Fibroblast of the aortic adventitia (primary cell): ENCODE results near the gene LDLRAD3. TPM values are rescaled to one million over a fixed set of nuclear protein-coding genes. Genes with fewer than 3 reads are reported as not detected.

ENCODE experiments used
- DNase-seq: peaks from one replicate; pipeline ENCODE4 v3.0.0-alpha.2; 2010; ENCODE audit warnings: low read depth
- H3K4me3 ChIP-seq: 2 replicates; pipeline ENCODE4 v1.5.1; 2011; ENCODE audit warnings: low read depth, mild to moderate bottlenecking, control low read depth, low read length, moderate library complexity
- CTCF ChIP-seq: IDR thresholded peaks from 2 replicates; pipeline ENCODE4 v1.5.1; 2011; ENCODE audit warnings: mild to moderate bottlenecking, low read length, control low read depth, inconsistent platforms; ENCODE audit not compliant: insufficient read depth
- total RNA-seq: library from RNA; depleted of rRNA; stranded (reverse); fragments of >200 nt; gene quantifications from 2 replicates; pipeline ENCODE4 v1.2.3, GENCODE V29; 2012; ENCODE audit warnings: low replicate concordance

Gene LDLRAD3
- 8.6 and 10.8 TPM in 2 replicates for total RNA-seq

GRCh38 chr11:35943713-35944502, at the start of gene LDLRAD3:
Gene LDLRAD3, plus strand, starts transcription at chr11:35944062. Its CDS starts 37 bp downstream, at chr11:35944099.
- no peak for TF ChIP-seq CTCF
- peak within 1 kb of the TSS; percentile 84 for H3K4me3 ChIP-seq
- peak; percentile 75 for DNase-seq

- DNase-seq, result no peak
- no peak overlapping the region for H3K4me3 ChIP-seq
- no peak for TF ChIP-seq CTCF
Observed at GRCh38 chr11:35897019-35897418, 46.8 kb upstream of the LDLRAD3 start.

GRCh38 chr11:35902961-35903360, 40.9 kb upstream of the LDLRAD3 start:
- TF ChIP-seq CTCF, result no peak
- no peak overlapping the region for H3K4me3 ChIP-seq
- DNase-seq, result no peak

GRCh38 chr11:35905646-35906276, 38.1 kb upstream of the LDLRAD3 start:
- DNase-seq, result no peak
- TF ChIP-seq CTCF, result no peak
- no peak overlapping the region for H3K4me3 ChIP-seq

- no peak for TF ChIP-seq CTCF
- no peak overlapping the region for H3K4me3 ChIP-seq
- no peak for DNase-seq
Observed at GRCh38 chr11:35906277-35906661, 37.6 kb upstream of the LDLRAD3 start.

GRCh38 chr11:35906681-35907080, 37.2 kb upstream of the LDLRAD3 start:
- no peak for DNase-seq
- TF ChIP-seq CTCF, result no peak
- no peak overlapping the region for H3K4me3 ChIP-seq
